Right forelimb (tissue), 1 donor: ENCODE data around the gene TMEM45B.
A peak's percentile ranks its signal among the peaks of the same experiment; 100 is the strongest.
"Not testable (repeated sequence)": the region's sequence is repeated elsewhere in the genome, so short reads cannot be mapped to it uniquely, and the experiment has no call there.

Source experiments
- DNase-seq: peaks from one replicate; pipeline ENCODE4 v3.0.0-alpha.2; 2018

Gene TMEM45B

GRCh38 chr11:129853518-129854231 lies 38.0 kb downstream of the TMEM45B start:
- DNase-seq = no peak

DNA sequence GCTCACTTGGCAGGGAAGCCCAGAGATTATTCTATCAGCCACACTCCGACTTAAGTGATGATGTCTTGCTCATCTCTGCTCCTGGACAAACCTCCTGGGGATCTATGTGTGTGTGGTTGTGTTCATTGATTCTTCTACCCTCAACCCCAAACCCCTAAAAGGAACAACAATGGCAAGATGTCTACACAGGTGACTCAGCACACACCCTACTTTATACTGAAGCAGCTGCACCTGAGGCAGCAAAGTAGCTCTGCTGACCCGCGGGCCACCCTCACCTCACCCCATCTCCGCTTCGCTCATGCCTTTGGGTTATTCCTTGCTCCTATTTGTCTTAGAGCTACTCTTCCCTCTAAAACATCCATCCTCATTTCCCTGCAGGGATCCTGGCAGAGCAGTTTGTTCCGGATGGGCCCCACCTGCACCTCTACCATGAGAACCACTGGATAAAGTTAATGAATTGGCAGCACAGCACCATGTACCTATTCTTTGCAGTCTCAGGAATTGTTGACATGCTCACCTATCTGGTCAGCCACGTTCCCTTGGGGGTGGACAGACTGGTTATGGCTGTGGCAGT lies 38.7 kb downstream of the TMEM45B start:
- DNase-seq = no peak

- no peak for DNase-seq
These were observed 39.4 kb downstream of the TMEM45B start for GRCh38 chr11:129855086-129855485.

GRCh38 chr11:129856036-129856435 lies 40.4 kb downstream of the TMEM45B start:
- no peak for DNase-seq

DNA sequence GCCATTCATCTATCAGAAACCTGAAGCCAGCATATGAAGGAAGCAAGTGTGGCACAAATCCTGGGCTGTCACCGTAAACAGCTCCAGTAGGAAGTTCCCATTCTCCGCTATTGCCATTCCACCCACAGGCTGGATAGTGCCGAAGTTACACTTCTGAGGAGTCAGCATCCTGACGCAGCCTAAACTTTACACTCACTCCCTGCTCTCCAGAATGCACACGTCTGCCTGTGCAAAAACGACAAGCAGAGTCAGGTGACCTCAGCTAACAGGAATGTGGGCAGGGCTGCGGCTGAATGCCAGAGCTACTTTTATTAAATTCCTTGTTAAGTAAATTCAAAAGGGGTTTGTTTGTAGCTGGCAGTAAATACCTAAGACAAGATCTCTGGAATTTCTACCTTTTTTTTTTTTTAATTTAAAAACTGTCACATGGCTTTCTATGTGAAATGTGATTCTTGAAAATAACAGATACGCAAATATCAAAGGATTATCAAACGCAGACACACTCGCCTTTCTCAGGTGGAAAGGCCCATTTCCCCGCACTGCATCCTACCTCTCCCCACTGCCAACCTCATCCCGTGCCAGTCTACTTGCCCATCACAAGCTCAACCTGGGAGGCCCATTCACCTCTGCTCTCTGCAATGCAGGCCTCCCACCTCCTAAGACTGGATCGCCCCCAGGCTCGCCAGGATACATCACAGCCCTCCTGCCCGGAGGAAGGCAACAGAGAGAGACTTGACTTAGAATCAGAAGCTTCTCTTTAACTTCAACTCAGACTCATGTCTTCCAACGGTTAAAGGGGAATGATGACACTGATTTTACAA lies 46.3 kb downstream of the TMEM45B start:
- peak; percentile 63 for DNase-seq

- no peak for DNase-seq
These were observed 49.2 kb downstream of the TMEM45B start for GRCh38 chr11:129864811-129865210.

GRCh38 chr11:129865701-129866100 lies 50.1 kb downstream of the TMEM45B start:
- no peak for DNase-seq

GRCh38 chr11:129866311-129866710 lies 50.7 kb downstream of the TMEM45B start:
- DNase-seq = no peak

DNA sequence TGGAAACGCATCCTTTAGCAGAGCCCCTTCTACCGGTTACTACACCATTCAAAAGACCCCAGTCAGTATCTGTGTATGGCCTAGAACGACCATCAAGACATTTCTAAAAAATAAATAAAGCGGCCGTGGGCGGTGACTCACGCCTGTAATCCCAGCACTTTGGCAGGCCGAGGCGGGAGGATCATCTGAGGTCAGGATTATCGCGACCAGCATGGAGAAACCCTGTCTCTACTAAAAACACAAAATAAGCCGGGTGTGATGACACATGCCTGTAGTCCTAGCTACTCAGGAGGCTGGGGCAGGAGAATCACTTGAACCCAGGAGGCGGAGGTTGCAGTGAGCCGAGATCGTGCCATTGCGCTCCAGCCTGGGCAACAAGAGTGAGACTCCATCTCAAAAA lies 53.0 kb downstream of the TMEM45B start:
- not testable (repeated sequence) for DNase-seq

DNA sequence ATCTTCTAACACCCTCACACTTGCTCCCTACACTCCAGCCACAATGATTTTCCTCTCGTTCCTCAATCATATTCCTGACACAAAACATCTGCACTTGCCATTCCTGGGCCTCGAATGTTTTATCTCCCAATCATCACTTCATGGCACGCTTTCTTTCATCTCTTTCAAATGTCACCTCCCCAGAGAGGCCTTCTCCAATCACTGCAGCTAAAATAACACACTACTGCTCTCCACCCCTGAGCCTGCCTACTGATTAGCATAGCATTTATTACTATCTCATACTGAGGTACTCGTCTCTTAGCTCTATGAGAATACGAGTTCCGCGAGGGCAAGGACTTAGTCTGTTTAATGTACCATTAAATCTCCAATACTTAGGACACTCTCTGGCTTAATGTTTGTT lies 56.3 kb downstream of the TMEM45B start:
- no peak for DNase-seq

DNA sequence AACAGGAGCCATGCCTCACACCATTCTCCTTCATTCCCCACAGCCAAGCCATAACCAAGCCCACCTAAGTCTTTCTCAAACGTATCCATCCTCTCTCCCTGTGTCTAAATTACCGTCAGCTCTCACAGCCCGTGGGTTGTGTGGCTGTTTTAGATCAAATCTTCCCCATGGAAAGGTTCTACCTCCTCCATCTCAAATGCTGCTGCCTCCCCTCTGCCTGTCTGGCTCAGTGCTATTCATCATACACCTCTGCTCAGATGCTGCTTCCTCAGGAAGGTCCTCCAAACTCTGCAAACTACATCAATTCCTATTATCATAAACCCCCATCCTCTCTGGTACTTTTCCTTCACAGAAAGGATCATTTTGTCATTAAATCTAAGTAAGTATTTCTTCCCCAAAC lies 64.7 kb downstream of the TMEM45B start:
- DNase-seq = no peak

DNA sequence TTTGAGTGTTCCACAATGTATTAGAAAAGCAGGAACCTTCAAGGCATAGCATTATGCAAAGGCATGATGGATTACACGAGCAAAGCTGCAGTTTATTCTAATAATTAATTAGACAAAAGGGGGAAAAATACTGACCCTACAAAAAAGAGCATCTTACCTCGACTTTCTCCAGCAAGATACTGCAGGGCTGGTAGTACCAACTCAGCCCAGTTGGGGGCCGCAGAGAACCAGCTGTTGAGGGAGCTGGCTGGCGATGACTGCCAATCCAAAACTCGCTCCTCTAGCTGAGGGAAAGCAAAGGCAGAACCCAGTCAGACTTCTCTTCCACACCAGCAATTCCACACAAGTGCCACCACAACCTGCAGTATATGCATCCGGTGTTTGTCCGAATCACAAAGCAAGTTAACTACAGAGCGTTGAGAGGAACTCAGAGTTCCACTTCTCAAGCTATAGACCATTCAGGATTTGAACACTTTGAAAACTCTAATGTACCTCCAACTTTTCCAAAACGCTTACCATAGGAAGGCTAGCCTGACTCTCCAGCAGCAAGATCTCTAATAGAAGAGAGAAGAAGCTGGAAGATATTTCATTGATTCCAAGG lies 66.0 kb downstream of the TMEM45B start:
- DNase-seq = no peak

DNA sequence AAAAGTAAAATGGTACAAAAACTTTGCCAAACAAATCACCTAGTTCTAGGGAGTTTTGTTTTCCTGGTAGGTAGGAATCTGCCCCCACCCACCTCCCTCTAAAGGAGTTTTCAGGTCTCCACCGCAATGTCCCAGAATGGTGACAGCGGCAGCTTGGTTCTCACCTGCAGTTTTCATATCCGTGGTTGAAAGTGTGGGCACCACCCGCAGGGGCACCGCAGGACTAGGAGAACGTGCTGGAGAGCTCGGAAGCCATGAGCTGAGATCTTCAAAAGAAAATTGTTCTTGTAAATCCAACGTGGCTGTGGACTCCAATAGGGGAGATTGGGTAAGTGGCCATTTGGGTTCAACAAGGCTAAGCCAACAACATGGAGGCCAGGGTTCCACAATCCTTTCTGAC lies 68.9 kb downstream of the TMEM45B start:
- DNase-seq = no peak

DNA sequence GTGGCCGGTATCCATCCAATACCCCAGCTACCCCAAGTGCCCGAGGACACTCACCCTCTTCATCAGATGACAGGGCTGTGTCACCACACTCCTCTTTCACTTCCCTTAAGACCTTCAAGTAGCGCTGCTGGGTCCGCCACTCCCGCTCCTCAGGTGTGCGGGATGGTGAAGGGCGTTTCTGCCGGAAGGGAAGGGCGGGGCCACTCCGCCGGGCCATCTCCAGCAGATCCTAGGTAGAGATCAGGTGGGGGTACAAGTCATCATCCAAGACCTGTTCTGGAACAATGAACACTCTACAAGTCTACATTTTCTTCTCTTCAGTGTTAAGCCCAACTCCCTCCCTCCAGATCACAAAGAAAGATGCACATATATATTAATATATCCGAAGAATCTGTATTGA lies 69.7 kb downstream of the TMEM45B start:
- DNase-seq = no peak

DNA sequence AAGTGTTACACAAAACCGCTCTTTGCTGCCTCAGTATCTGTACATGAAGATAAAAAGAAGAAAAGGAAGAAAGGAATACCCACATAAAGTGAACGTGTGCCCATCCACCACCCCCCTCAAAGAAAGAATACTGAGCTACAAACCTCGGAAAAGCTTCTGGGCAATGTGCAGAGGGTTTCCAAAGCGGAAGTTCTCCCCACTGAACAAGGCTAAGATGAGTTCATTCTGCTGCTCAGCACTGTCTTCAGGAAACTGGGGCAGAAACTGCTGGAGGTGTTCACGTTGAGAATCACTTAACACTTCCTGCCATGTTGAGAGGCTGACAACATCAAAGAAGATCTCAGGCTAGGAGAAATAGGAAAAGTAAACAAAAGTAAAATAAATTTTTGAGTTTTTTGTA lies 72.8 kb downstream of the TMEM45B start:
- DNase-seq = no peak

- DNase-seq = no peak
These were observed 78.9 kb downstream of the TMEM45B start for GRCh38 chr11:129894278-129895125.

DNA sequence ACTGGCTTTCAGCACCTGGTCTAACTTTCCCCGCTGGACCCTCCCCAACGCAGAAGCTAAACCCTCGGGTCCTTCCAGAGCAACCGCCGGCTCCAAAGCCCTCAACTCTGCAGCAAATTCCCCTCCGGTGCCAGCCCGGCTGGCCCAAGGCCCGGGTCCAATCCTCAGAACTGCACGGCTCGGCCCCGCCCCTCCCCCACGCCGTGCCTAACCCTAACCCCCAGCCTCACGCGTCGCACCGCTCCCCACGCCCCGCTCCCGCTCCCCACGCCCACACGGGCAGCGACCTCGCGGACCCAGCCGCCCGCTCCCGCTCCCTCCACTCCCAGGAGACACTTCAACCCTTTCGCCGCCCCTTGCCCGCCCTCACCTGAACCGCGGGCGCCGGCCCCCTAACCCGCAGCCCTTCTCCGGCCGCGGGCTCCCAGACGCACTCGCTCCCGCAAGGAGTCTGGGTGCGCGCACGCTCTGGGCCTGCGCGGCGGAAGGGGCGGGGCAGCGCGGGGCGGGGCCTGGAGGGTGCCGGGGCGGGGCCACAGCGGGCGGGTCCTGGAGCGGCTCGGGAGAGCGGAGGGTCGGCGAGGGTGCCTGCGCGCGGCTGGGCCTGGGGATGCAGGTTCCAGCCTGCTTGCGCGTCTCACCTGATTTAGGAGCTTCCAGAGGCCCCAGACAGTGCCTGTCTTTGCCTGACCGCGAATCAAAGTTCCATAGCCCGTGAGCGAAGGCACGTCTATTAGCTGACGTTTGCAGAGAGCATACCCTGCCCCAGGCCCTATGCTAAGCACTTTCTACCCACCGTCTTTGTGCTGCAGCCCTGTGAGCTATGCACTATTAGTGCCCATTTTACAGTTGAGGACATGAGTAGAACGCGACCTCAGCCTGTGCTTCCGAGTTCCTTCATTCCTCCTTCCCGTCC lies 79.7 kb downstream of the TMEM45B start, which contains the start of gene NFRKB:
Gene NFRKB (minus strand): TSS at position 453 of the 916 bp plus-strand sequence. CDS start 2,729 bp downstream, outside the sequence.
- DNase-seq = peak; percentile 94

DNA sequence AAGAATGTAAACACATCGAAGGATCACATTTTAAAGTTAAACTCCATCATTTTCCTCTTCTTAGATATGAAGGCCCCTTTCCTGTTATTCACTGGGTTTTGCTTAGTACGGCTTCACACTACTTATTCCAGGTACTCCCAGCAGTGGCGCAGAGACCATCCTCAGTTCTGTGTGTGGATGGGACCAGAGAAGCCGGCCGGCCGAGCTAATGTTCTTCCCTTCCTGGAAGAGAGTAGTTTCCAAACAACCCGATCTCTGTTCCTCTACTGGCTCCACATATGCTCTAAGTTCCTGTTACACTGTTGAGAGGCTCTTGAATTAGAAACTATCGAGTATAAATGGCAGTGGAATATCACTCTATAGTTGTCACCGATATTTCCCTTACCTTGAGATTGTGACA lies 80.4 kb downstream of the TMEM45B start:
- DNase-seq = no peak

DNA sequence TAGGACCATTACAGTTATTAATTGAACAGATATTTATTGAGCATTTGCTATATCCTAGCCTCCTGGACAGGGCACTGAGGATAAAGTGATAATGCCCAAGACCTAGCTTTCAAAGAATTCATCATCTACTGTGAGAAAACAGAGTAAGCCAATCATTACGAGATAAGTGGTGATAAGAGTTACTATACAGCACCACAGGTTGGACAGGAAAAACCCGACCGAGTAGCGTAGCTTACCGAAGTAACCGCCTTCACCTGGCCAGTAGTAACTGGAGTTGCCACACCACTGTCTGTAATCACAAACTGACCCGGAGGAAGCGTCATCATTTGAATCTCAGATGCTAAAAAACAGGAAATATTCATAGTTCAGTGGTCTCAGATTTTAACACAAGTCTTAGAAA lies 89.8 kb downstream of the TMEM45B start:
- no peak for DNase-seq
